NCI-H187 (cell line): Measurements from ENCODE around the gene PPT2.

ENCODE experiments used
- DNase-seq, 2 experiments: peaks; one replicate each; lab custom pipeline; 2025; lab: John Stamatoyannopoulos, UW

The PPT2 gene

DNA sequence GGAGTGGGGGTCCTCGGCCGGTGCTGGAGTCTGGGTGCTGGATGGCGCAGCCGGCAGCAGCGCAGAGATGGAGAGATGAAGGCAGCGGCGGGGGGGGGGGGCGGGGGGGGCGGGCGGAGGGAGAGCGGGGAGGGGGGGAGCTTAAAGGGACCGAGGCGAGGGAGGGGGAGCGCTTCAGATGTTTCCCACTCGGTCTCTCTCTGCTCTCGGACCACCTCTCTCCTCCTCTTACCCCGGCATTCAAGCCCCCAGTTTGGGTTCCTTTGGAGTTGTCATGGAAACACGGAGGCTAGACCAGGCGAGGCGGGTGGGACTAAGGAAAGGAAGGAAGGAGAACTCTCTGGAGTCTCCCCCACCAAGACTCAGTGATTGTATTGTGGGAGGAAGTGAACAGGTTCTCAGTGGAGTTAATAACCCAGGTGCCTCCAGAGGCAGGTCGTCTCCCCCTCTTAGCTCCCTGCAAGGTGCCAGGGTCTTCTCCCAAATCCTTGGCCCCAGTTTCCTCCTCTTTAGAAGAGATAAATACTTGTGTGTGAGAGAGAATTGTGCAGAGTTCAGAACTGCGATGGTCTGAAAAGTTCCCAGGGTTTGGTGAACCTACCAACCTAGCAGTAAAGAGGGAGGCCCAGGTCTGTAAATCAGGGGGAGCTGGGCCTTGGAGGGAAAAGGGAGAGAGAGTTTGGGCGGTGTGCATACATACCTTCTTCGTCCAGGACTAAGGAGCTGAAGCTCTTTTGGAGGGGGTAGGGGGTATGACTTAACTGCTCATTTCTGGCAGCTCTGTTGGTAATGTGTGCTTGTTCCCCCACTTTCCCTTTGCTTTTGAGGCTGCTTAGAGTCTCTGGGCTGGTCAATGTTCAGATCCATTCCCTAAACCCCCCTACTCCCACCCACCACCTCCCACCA is 1.8 kb upstream of the PPT2 start, which contains the start of gene PRRT1:
Gene PRRT1 (minus strand): TSS at position 77 of the 906 bp plus-strand sequence. CDS start 112 bp downstream, outside the sequence.
- no peak for DNase-seq

DNA sequence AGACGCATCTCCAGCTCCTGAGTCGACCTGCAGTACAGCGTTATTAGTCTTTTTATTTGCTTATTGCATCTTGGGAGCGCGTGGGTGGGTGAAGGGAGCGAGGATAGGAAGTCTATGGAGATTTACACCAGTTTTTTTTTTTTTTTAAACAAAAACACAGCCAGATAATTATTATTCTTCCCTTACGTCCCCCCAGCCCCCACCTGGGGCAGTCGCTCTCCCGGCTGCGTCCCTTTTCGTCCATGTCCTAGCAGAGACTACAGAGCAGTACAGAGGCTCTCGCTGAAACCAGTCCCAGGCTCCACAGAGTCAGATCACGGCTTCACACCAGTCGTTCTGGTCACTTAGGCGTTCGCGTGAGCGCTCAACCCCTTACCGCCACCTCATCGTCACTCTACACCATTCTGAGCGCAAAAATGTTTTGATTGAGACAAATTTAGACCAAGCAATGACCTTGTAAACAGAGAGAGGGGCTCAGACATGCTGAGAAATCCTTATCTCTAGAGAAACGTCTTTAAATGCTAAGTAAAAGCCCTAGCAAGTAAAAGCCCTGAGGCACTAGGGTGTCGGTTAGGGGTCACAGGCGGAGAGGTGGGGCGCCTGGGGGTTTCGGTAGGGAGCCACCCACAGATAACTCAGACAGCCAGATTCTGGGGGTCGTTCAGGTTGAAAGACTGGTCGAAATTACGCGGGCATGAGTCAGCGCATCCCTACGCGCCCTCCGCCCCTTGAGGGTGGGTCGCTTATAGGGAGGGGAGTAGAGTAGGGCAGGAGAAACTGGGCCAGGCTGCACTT is 975 bp upstream of the PPT2 start:
- DNase-seq: no peak

DNA sequence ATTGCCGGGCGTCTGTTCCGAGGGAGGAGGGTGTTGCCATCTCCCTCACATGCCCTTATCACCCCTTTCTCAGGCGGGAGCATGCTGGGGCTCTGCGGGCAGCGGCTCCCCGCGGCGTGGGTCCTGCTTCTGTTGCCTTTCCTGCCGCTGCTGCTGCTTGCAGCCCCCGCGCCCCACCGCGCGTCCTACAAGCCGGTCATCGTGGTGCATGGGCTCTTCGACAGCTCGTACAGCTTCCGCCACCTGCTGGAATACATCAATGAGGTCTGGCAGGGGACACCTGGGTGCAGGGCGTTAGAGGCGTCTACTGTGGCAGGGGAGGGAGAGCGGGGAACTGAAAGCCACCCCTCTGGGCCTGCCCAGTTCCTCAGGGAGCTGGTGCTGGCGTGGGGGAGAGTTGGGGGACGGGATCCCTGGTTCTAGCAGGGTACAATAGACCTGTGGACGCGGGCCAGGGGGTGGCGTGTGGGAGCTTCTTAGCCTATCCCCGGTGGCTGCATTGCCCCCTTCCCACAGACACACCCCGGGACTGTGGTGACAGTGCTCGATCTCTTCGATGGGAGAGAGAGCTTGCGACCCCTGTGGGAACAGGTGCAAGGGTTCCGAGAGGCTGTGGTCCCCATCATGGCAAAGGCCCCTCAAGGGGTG is 697 bp downstream of the PPT2 start:
- peak in 1 of 2 experiments; percentile 38 for DNase-seq

DNA sequence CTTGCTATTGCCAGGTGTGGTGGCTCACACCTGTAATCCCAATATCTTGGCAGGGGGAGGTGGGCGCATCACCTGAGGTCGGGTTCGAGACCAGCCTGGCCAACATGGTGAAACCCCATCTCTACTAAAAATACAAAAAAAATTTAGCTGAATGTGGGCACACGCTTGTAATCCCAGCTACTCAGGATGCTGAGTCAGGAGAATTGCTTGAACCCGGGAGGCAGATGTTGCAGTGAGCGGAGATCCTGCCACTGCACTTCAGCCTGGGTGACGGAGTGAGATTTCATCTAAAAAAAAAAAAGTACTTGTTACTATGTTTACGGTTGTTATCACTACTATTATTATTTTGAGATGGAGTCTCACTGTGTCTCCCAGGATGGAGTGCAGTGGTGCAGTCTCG is 3.0 kb downstream of the PPT2 start:
- DNase-seq: no peak

DNA sequence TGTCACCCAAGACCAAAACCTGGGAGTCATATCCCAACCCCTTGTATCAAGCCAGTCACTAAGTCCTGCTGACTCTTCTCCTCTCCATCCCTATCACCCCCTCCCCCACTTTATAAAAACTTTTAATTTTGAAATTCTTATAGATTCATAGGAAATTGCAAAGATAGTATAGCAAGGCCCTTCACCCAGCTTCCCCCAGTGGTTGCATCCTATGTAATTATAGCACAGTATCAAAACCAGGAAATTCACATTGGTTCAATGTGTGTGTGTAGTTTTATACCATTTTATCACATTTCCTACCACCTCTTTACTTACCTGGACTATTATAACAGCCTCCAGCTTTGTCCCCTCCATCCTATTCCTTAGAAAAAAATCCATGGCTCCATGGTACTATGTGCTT is 4.1 kb downstream of the PPT2 start:
- no peak for DNase-seq

DNA sequence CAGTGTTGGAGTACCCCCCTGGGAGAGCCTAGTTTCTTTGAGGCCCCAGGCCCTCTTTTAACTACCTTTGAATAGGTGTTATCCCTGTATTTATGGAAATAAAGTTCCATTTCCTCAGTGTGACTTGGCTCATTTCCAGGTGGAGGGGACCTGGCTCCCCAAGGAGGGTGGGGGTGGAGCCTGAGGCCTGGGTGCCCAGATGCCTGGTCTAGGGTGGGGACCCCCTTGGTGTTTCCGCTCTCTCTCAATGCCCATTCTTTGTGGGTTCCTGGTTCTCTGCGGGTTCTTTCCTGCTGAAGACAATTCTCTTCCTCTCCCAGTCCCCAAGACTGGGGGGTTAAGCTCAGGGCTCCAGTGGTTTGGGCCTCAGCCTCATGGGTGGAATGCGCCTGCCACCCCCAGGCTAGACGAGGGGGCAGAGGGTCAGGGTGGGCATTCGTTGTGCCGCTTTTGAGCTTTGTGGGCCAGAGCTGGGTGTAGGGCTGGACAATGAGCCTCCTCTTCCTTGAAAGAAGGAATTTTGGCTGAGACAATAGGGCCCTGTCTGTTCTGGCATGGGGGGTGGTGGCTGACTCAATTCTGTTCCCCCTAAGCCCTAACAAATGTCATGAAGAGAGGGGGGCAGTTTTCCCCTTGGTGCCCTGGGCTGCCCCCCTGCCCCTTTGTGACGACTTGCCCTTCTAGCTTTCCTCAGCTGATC is 9.8 kb downstream of the PPT2 start:
- DNase-seq: no peak

DNA sequence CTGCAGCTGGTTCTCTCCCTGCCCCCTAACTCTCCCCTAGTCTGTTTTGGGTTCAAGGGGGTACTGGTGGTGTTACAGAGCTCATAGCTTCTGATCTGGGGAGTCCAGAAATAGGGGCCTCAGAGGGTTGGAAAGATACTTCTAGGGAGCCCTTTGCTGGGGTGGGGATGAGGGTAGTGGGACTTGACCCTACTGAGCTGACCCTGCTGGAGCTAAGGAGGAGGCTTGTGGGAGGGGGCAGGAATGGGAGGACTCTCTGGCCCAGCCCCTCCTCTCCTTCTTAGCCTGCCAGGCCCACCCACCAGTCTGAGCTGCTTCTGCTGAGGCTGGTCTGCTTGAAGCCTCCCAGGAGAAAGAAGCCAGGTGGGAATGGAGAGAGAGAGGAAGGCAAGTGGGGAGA is 10.4 kb downstream of the PPT2 start, which contains the start of gene EGFL8:
Gene EGFL8 (plus strand): TSS at position 301 of the 400 bp plus-strand sequence. CDS start 1,571 bp downstream, outside the sequence.
- DNase-seq: no peak

DNA sequence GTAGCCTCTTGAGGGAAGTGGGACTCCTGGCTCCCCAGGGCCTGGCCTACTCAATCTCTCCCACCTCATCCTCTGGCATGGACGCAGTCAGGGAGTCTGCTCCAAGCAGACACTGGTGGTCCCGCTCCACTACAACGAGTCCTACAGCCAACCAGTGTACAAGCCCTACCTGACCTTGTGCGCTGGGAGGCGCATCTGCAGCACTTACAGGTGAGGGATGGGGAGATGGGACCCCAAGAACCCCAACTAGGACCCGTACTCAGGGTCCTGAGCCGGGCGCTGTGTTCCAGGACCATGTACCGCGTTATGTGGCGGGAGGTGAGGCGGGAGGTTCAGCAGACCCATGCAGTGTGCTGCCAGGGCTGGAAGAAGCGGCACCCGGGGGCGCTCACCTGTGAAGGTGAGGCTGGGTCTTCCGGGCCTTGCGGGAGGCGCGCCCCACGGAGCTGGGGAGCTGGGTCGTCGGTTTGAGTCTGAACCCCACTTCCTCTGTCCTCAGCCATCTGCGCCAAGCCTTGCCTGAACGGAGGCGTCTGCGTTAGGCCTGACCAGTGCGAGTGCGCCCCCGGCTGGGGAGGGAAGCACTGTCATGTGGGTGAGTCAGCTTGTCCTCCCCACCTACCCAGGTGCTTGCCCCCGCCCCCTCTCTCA is 12.6 kb downstream of the PPT2 start:
- no peak for DNase-seq

DNA sequence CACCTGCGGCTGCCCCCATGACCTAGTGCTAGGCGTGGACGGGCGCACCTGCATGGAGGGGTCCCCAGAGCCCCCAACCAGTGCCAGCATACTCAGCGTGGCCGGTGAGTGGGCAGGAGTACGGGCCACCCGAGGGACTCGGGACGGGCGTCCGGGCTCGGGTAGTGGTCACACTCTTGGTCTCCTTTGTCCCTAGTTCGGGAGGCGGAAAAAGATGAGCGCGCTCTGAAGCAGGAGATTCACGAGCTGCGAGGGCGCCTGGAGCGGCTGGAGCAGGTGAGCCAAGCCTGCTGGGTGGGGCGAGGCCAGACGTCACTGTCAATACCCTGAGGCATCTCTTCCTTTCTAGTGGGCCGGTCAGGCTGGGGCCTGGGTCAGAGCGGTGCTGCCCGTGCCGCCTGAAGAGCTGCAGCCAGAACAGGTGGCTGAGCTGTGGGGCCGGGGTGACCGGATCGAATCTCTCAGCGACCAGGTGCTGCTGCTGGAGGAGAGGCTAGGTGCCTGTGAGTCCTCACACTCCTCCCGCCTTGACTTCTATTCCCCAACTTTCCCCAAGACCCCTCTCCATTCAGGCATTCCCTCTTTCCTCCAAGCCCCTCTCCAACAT is 13.3 kb downstream of the PPT2 start:
- no peak for DNase-seq

DNA sequence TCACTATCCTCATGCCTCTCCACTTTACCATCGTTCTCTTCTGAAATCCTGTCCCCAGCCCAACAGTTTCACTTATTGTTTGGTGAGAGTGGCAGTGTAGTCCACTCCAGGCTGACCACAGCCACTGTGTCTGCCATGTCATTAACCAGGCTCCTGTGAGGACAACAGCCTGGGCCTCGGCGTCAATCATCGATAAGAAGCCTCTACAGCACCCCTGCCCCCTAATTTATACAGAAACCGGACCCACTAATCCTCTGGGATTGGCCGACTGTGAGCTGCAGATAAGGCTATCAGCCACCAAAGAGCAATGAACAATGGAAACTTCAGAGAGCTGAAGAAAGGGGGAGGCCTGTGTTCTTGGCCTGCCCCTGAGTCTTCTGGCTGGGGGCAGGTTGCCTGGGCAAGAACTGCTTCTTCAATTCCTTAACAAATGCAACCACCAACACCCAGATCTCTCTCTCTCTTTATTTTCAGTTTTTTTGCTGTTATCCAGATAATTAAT is 13.9 kb downstream of the PPT2 start:
- no peak for DNase-seq

DNA sequence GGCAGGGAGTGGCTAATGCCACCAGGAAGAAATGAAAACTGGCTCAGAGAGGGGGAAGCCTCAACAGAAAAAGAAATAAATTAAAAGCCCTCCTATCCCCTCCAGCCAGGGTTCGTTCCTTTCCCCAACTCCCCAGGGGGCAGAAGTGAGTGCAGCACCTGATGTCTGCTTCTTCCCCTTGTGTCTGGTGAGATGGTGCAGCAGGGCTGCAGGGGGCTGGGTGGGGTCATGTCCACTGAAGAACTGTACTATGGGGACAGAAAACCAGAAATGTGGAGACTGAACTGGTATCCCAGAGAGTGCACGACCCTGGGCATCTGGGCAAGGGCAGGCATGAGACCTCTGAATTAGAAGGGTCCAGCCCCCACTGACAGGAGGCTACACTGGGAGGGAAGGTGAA is 14.4 kb downstream of the PPT2 start:
- DNase-seq: no peak

DNA sequence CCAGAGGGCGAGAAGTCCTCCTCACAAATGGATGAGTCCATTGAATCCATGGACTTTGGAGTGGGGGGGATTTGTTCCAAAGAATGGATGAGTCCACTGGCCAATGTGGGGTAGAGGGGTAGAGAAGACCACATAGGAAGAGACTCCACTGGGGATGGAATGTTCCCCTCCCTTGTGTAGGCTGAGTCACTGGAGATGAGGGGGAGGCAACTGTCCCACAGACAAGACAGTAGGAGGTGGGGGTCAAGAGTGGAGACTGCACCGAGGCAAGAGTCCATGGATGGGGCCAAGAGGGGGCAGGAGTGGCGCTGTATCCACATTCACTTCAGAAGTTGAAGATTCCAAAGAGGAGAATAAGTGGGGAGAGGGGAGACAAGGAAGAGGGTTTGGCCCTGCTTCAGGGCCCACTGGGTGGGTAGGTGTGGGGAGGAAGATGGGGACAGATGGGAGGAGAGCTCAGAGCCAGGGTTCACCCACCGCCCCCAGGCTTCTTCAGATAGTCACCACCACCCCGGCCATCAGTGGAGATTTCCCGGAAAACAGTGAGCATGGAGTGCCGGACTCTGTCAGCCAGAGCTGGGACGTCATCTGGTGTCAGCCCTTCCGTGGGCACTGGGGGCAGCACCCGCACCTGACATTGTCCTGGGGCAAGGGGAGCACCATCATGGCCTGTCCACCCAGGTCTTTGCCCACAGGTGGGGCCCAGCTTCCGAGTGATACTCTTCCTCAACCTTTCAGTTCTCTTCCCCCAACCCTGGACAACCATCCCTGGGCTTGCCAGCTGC is 15.1 kb downstream of the PPT2 start:
- no peak for DNase-seq

DNA sequence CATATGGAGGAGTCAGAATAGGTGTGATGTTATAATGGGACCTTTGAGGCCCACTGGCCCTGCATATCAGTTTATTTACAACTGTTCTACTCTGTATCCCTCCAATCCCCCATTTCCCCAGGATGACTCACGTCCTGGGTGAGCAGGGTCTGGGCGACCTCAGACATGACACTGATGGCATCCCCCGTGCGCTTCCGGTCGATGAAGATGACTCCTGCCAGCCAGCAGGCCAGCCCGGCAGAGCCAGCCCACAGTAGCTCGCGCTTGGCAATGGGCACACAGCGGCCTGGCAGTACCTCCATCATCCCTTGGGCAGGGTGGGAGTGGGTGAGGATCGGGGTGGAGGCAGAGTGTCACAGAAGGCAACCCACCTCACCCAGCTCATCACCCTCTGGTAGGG is 16.4 kb downstream of the PPT2 start:
- no peak for DNase-seq

DNA sequence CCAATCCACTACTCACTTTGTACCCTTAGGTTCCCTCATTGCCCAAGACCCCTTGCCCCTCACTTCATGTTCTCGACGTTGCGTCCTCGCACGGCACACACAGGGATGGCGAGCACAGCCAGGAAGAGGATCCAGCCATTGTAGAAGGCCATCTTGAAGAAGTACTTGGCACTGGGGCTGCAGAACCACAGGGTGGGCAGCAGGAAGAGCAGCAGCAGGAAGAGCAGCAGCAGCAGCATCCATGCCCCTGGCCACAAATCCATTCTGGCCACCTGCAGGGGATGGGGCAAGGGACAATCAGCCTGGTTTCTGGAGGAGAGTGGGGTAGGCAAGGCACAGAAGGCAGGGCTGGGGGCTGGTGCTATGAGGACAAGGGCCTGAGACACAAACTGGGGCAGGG is 17.3 kb downstream of the PPT2 start:
- DNase-seq: no peak

DNA sequence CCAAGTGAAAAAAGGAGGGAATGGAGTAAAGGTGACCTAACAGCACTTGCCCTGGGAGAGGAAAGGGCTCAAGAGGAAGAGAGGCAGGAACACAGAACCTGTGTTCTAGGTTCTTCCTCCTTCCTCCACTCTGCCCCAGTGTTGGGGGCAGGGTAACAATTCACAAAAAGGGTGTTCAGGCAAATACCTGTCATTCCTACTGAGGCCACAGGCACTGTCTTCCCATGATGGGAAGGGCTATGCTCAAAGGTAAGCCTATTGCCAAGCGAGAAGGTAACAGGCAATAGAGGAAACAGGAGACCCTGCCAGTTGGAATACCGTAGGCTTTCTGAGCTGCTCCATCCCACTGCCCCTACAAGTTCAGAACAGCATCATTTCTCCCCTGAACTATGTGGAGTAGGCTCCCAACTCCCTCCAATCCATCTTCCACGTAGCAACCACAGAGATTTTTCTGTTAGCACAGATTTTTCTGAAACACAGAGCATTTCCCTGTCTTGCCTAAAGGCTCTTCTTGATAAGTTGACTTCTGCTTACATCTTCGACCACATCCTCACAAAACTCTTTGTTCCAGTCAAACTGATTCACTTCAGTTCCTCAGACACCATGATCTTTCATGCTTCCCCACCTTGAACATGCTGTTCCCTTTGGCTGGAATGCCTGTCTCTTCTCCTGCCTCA is 19.2 kb downstream of the PPT2 start:
- DNase-seq: no peak

DNA sequence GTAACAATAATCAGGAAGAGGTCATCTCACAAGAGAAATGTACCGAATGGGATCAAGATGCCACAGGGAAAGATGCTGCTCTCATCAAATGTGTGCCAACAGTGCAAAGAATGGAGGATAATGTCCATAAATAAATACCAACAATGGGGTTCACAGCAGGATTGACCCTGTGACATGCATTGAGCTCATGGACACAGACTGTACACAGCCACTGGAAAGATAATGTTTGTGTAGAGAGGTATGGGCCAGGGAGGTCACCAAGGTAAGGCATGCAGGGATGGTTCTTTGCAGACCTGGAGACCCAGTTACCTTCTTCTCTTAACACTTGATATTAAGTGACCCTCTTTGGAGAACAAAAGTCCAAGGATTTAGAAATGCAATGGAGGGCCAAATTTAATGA is 20.5 kb downstream of the PPT2 start:
- DNase-seq: no peak

DNA sequence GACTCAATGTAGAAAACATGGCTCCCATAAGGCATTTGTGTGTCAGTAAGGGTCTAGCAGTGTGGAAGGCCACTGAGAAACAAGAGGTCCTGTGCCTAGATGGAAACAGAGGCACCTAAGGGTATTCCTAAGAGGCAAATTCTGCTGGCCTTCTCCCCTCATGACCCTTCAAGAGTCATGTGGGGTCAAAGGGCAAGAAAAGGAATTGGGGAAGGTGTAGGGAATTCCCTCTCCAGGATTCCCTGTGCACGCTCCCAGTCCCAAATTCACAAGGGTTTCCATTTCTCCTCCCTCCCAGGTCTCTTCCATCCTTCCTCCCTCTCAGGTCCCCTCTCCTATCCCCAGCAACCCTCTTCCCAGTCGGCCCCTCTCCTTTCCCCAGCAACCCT is 21.4 kb downstream of the PPT2 start:
- no peak for DNase-seq

DNA sequence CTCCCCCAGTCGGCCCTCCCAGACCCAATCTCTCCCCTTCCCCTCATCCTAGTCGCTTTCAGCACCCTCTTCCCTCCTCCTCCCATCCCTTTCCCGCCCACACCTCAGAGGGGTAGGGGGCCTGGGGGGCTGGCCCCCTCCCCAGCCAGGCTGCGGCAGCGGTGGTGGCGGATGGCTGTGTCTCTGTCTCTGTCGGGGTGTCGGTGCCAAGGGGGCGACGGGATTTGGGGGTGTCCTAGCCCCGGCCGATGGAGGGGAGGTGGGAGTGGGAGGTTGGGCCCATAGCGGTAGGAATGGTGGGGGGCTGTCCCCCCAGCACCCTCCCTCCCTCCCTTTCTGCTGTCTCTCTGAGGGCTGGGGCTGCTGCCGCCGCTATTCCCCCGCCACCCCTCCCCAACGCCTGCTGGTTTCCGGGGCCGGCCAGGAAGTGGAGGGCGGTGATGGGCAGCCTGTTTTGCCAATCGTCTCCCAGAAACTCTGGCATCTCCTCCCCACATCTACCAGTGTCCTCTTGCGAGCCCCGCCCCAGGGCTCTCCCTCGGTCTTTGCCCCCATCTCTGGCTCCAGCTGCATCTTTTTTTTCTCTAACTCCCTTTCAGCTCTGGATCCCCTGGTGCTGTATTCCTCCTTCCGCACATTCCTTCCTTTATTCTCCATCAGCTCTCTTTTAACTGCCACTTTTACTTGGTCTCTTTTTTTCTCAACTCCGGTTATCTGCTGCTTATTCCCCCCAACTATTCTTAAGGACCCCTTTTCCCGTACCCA is 22.0 kb downstream of the PPT2 start, which contains the start of gene AGPAT1:
Gene AGPAT1 (minus strand): TSS at position 374 of the 765 bp plus-strand sequence. CDS start 4,588 bp downstream, outside the sequence.
- peak; percentile 90 to 95 for DNase-seq
